ENCODE data around the gene MAPK8IP2. TPM values are rescaled to one million over a fixed set of nuclear protein-coding genes. Genes with fewer than 3 reads are reported as not detected.

The MAPK8IP2 gene
- total and polyA plus RNA-seq, 10 of the 15 experiments (the other 5 are each of a cell fraction or from before 2014, with no cell fraction given): 0.01 to 0.13 (median 0.06) TPM; not detected in 4

GRCh38 chr22:50553310-50553709 lies 47.3 kb upstream of the MAPK8IP2 start:
- ChIA-PET SMC1A (ENCODE audit: uncharacterized antibody, unreplicated experiment) (no interaction called here), POLR2A (no interaction called here), RAD21 (ENCODE audit: unreplicated experiment) (interaction anchor here (0.6 kb wide), 1 partner anchor 102 kb away, joined by 3 read pairs; no protein-coding TSS in a partner anchor), CTCF (interaction anchor here (1.2 kb wide), 1 partner anchor 10 kb away, joined by 5 read pairs; the partner anchor contains the start of gene SYCE3)
- DNase-seq (ENCODE audit: low read depth, low spot score) (no peak), FAIRE-seq (peak; percentile 13), ATAC-seq (no peak)
- H3K36me3 ChIP-seq (ENCODE audit: control insufficient read depth in 2 of 2, insufficient read depth in 2 of 2, low read length in 1 of 2): no peaks in the 10 kb centered on the region
- no peaks in the 10 kb centered on the region for H3K9me3 ChIP-seq (replicated peaks; ENCODE audit: control insufficient read depth, insufficient read depth, low read length)
- H3K4me2 ChIP-seq (ENCODE audit: control insufficient read depth, insufficient read depth): no peak overlapping the region
- no peak for TF ChIP-seq NFXL1 (IDR thresholded peaks at IDR 0.05; ENCODE audit: borderline replicate concordance)
- no peak for TF ChIP-seq RAD21 (IDR thresholded peaks at IDR 0.05; ENCODE audit: insufficient read depth, low read depth, low read length)
- TF ChIP-seq EGR1 (IDR thresholded peaks at IDR 0.05; ENCODE audit: borderline replicate concordance in 1 of 2, low read depth in 2 of 2, low read length in 2 of 2): no peak
- no peak for TF ChIP-seq MLLT1 (IDR thresholded peaks at IDR 0.05)
- no peak for TF ChIP-seq ZNF384 (IDR thresholded peaks at IDR 0.05; ENCODE audit: borderline replicate concordance, low read depth, low read length)
- TF ChIP-seq NRF1 (conservative IDR thresholded peaks at IDR 0.05; ENCODE audit: low read depth, low read length): no peak
- no peak for TF ChIP-seq BCL3 (IDR thresholded peaks at IDR 0.05; ENCODE audit: borderline replicate concordance, insufficient read depth, low read depth, low read length, poor library complexity, severe bottlenecking)
- TF ChIP-seq YY1 (IDR thresholded peaks at IDR 0.05; ENCODE audit: low read depth, low read length): no peak
- no peak for TF ChIP-seq TCF3 (IDR thresholded peaks at IDR 0.05; ENCODE audit: borderline replicate concordance, insufficient read depth, low read depth, low read length)
- TF ChIP-seq, protein P1, sequence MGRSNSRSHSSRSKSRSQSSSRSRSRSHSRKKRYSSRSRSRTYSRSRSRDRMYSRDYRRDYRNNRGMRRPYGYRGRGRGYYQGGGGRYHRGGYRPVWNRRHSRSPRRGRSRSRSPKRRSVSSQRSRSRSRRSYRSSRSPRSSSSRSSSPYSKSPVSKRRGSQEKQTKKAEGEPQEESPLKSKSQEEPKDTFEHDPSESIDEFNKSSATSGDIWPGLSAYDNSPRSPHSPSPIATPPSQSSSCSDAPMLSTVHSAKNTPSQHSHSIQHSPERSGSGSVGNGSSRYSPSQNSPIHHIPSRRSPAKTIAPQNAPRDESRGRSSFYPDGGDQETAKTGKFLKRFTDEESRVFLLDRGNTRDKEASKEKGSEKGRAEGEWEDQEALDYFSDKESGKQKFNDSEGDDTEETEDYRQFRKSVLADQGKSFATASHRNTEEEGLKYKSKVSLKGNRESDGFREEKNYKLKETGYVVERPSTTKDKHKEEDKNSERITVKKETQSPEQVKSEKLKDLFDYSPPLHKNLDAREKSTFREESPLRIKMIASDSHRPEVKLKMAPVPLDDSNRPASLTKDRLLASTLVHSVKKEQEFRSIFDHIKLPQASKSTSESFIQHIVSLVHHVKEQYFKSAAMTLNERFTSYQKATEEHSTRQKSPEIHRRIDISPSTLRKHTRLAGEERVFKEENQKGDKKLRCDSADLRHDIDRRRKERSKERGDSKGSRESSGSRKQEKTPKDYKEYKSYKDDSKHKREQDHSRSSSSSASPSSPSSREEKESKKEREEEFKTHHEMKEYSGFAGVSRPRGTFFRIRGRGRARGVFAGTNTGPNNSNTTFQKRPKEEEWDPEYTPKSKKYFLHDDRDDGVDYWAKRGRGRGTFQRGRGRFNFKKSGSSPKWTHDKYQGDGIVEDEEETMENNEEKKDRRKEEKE (IDR thresholded peaks at IDR 0.05): no peak
- TF ChIP-seq BRCA1 (IDR thresholded peaks at IDR 0.05; ENCODE audit: low read depth, low read length): no peak
- no peak for TF ChIP-seq CEBPZ (IDR thresholded peaks at IDR 0.05; ENCODE audit: low read depth, low read length)
- TF ChIP-seq SIX5 (IDR thresholded peaks at IDR 0.05; ENCODE audit: low read depth, low read length, severe bottlenecking): no peak
- TF ChIP-seq MTA3 (IDR thresholded peaks at IDR 0.05; ENCODE audit: borderline replicate concordance, low read length): no peak
- H2AFZ ChIP-seq (ENCODE audit: control insufficient read depth, low read depth, low read length): no peak overlapping the region
- BruUV-seq (replicated peaks): no TSS peak
- 53% methylated on average over 8 of the region's 8 CpGs for WGBS (ENCODE audit: insufficient coverage, insufficient replicate concordance, low lambda C conversion rate, missing lambda C conversion rate)
- H4K20me1 ChIP-seq (ENCODE audit: control insufficient read depth, insufficient read depth): no peaks in the 10 kb centered on the region
- intact Hi-C loops (cut with micrococcal nuclease; ENCODE audit: unreplicated experiment) (no loop called here), in situ Hi-C loops (cut with MboI) (no loop called here)
- no peak overlapping the region for H3K9ac ChIP-seq (ENCODE audit: control insufficient read depth, insufficient read depth, low read length)
- H3K79me2 ChIP-seq (ENCODE audit: control insufficient read depth, insufficient read depth, low read length): no peaks in the 10 kb centered on the region
- no peak overlapping the region for H3K4me3 ChIP-seq
- no peak overlapping the region for H3K27ac ChIP-seq (ENCODE audit: control insufficient read depth, insufficient read depth)
- no peaks in the 10 kb centered on the region for H3K27me3 ChIP-seq (replicated peaks in 1 of 2; ENCODE audit: control insufficient read depth in 2 of 2, insufficient read depth in 2 of 2, low read length in 1 of 2)
- H3K4me1 ChIP-seq (ENCODE audit: control insufficient read depth, insufficient read depth, low read length): peaks cover 5% of the 10 kb centered on the region
